GM12878 (cell line): ENCODE data around the gene EPO. TPM values are rescaled to one million over a fixed set of nuclear protein-coding genes. Genes with fewer than 3 reads are reported as not detected.

ENCODE experiments used
- ATAC-seq: fragments of 200-7000 bp; cut with Tn5 transposase; 3 replicates; pipeline ENCODE4 v1.9.1; 2020; ENCODE audit warnings: mild to moderate bottlenecking, moderate library complexity
- BruUV-seq: library from RNA; stranded (reverse); fragments of 400-500 nt; replicated peaks from 2 replicates; lab custom pipeline; 2021; lab: Mats Ljungman, UMichigan
- CTCF ChIA-PET: fragments of 300-600 bp; sonication (Branson Sonifier 250); formaldehyde crosslinking; extraction: SDS; loops from one replicate; lab custom pipeline; 2021; ENCODE audit warnings: inconsistent platforms; lab: Yijun Ruan, JAX
- POLR2A ChIA-PET: fragments of 350-600 bp; formaldehyde crosslinking; extraction: SDS; loops from one replicate; lab custom pipeline; 2021; ENCODE audit warnings: inconsistent platforms; lab: Charles Lee
- RAD21 ChIA-PET: fragments of 300-600 bp; sonication (Branson Sonifier 250); formaldehyde crosslinking; loops from one replicate; lab custom pipeline; 2023; ENCODE audit warnings: antibody characterized with exemption; ENCODE audit not compliant: unreplicated experiment; lab: Charles Lee
- SMC1A ChIA-PET: fragments of 300-600 bp; sonication (Branson Sonifier 250); formaldehyde crosslinking; loops from one replicate; lab custom pipeline; 2023; ENCODE audit not compliant: unreplicated experiment, uncharacterized antibody; lab: Charles Lee
- DNase-seq: peaks from one replicate; pipeline ENCODE4 v3.0.0-alpha.2; 2011; ENCODE audit warnings: low read depth, low spot score
- FAIRE-seq: peaks from 3 replicates; lab custom pipeline; 2011; peaks lifted over from hg19 to GRCh38; lab: Jason Lieb, UNC
- H2AFZ ChIP-seq: 2 replicates; pipeline ENCODE4 v1.6.0; 2011; ENCODE audit warnings: low read depth, low read length, control low read depth; ENCODE audit not compliant: control insufficient read depth
- H3K27ac ChIP-seq: 2 replicates; pipeline ENCODE4 v1.5.1; 2011; ENCODE audit warnings: control low read depth; ENCODE audit not compliant: control insufficient read depth, insufficient read depth
- H3K27me3 ChIP-seq, 2 experiments: replicated peaks in 1 of 2; 2 replicates each; pipeline versions ENCODE4 v1.6.0 to v1.6.1; 2011; ENCODE audit warnings: low read length in 1 of 2; ENCODE audit not compliant: control insufficient read depth in 2 of 2, insufficient read depth in 2 of 2
- H3K36me3 ChIP-seq, 2 experiments: 2 replicates each; pipeline ENCODE4 v1.5.1; 2011; ENCODE audit warnings: low read length in 1 of 2; ENCODE audit not compliant: control insufficient read depth in 2 of 2, insufficient read depth in 2 of 2
- H3K4me1 ChIP-seq: 2 replicates; pipeline ENCODE4 v1.6.1; 2011; ENCODE audit warnings: mild to moderate bottlenecking, low read length, moderate library complexity, mixed read lengths; ENCODE audit not compliant: control insufficient read depth, insufficient read depth
- H3K4me2 ChIP-seq: 2 replicates; pipeline ENCODE4 v1.6.0; 2011; ENCODE audit warnings: control low read depth; ENCODE audit not compliant: control insufficient read depth, insufficient read depth
- H3K4me3 ChIP-seq: fragments of 200-600 bp; sonication (generic); 2 replicates; pipeline ENCODE4 v1.5.1; 2016
- H3K79me2 ChIP-seq: 2 replicates; pipeline ENCODE4 v1.6.0; 2011; ENCODE audit warnings: low read length; ENCODE audit not compliant: control insufficient read depth, insufficient read depth
- H3K9ac ChIP-seq: 2 replicates; pipeline ENCODE4 v1.8.0; 2011; ENCODE audit warnings: low read length, control low read depth, mixed read lengths; ENCODE audit not compliant: control insufficient read depth, insufficient read depth
- H3K9me3 ChIP-seq: replicated peaks from 3 replicates; pipeline ENCODE4 v1.5.1; 2011; ENCODE audit warnings: mild to moderate bottlenecking, low read length; ENCODE audit not compliant: control insufficient read depth, insufficient read depth
- H4K20me1 ChIP-seq: 2 replicates; pipeline ENCODE4 v1.6.0; 2011; ENCODE audit not compliant: control insufficient read depth, insufficient read depth
- NFIC ChIP-seq: IDR thresholded peaks from 2 replicates; pipeline ENCODE4 v1.6.1; 2012; ENCODE audit warnings: low read depth, mild to moderate bottlenecking, inconsistent platforms, low read length, moderate library complexity
- PAX8 ChIP-seq: fragments of 450-650 bp; IDR thresholded peaks from 2 replicates; pipeline ENCODE4 v1.6.1; 2017; ENCODE audit warnings: mild to moderate bottlenecking, moderate library complexity
- SREBF1 ChIP-seq: IDR thresholded peaks from 2 replicates; pipeline ENCODE4 v1.6.1; 2012; ENCODE audit warnings: mild to moderate bottlenecking, low read length
- ZNF217 ChIP-seq: fragments of 450-650 bp; IDR thresholded peaks from 2 replicates; pipeline ENCODE4 v1.6.1; 2017; ENCODE audit warnings: antibody characterized with exemption, mild to moderate bottlenecking
- ZZZ3 ChIP-seq: IDR thresholded peaks from 2 replicates; pipeline ENCODE4 v1.6.1; 2011; ENCODE audit warnings: low read depth; ENCODE audit not compliant: control insufficient read depth, insufficient read length
- WGBS: methylation state at CpG from one replicate; pipeline ENCODE4 v1.1.6; 2016; ENCODE audit warnings: low lambda C conversion rate; ENCODE audit not compliant: insufficient replicate concordance, insufficient coverage; ENCODE audit errors: missing lambda C conversion rate; 5-methylcytosine and 5-hydroxymethylcytosine counted together
- in situ Hi-C: fragments of 300-500 bp; cut with MboI; formaldehyde crosslinking; loops from 9 replicates; pipeline ENCODE4 v1.14.3; 2018; ENCODE audit warnings: mixed read lengths
- intact Hi-C: fragments of 100-400 bp; cut with micrococcal nuclease; formaldehyde crosslinking; loops from one replicate; pipeline ENCODE4 v1.14.2; 2022; ENCODE audit not compliant: unreplicated experiment
- polyA plus RNA-seq, 11 experiments: library from polyadenylated mRNA; depleted of rRNA in 4 of 11; unstranded in 6 of 11; stranded (reverse) in 5 of 11; fragments of >200 nt; fragmentation: Nextera tagmentation in 4 of 11; fragmentation: Illumina TruSeq in 1 of 11; extraction: Ambion mirVana in 4 of 11; extraction: Trizol in 1 of 11; gene quantifications; 1 replicate in 1 of 11; 2 replicates in 10 of 11; pipeline versions ENCODE4 v1.2.1 to v1.2.3, GENCODE V29; 2011 to 2016; ENCODE audit warnings: inconsistent platforms in 2 of 11, missing spikeins in 2 of 11, low read depth in 1 of 11
- total RNA-seq, 4 experiments: library from RNA; depleted of rRNA in 3 of 4; stranded (reverse); fragments of >200 nt in 3 of 4; fragmentation: Illumina TruSeq in 1 of 4; extraction: Trizol in 1 of 4; gene quantifications; 2 replicates each; pipeline versions ENCODE4 v1.2.1 to v1.2.3, GENCODE V29; 2013 to 2021
- TF ChIP-seq, protein P1 (sequence below): fragments of 450-650 bp; IDR thresholded peaks from 2 replicates; pipeline ENCODE4 v1.6.1; 2017; ENCODE audit warnings: mild to moderate bottlenecking, moderate library complexity
- TF ChIP-seq, protein P2 (sequence below), 3 experiments: IDR thresholded peaks in 2 of 3; conservative IDR thresholded peaks in 1 of 3; 2 replicates each; pipeline ENCODE4 v1.5.1; 2011; ENCODE audit warnings: low read depth in 3 of 3, low read length in 3 of 3, mild to moderate bottlenecking in 3 of 3, control low read depth in 2 of 3, moderate library complexity in 2 of 3, inconsistent platforms in 1 of 3, mixed read lengths in 1 of 3; ENCODE audit not compliant: control insufficient read depth in 2 of 3, insufficient read depth in 1 of 3; ENCODE audit errors: extremely low read depth in 1 of 3
- TF ChIP-seq, protein P3 (sequence below): IDR thresholded peaks from 2 replicates; pipeline ENCODE4 v1.6.1; 2011; ENCODE audit warnings: low read depth, low read length, improper control_type of control experiment, borderline replicate concordance

Gene EPO
- total and polyA plus RNA-seq, 10 of the 15 experiments (the other 5 are each of a cell fraction or from before 2014, with no cell fraction given): 0.06 to 0.19 TPM; not detected in 8

DNA sequence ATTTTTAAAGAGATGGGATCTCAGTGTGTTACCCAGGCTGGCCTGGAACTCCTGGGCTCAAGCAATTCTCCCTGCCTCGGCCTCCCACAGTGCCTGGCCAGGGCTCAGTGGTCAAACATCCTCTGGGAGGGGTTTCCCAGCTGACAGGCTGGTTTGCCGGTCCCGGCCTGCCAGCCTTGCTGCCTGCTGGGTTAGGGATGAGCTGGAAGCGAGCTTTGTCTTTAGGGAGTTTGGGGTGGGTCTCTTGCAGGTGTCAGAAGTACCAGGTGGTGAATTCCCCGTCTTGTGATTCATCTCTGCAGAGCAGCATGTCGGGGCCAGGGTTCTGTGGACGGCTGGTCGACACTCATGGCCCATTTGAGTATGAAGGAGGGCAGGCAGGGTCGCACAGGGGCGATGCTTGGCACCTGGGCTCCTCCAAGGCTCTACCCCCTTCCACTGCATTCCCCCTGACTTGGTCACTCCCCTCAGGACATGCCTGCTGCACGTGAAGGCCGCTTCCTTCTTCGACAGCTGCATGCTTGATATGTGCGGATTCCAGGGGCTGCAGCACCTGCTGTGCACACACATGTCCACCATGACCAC, 43.4 kb downstream of the EPO start:
- no peak overlapping the region for H2AFZ ChIP-seq
- no peak overlapping the region for H3K9ac ChIP-seq
- H3K4me1 ChIP-seq: no peaks in the 10 kb centered on the region
- no TSS peak for BruUV-seq
- H3K79me2 ChIP-seq: no peaks in the 10 kb centered on the region
- WGBS: 15% methylated on average over 14 of the region's 14 CpGs
- ChIA-PET CTCF (no interaction called here), SMC1A (no interaction called here), RAD21 (no interaction called here), POLR2A (no interaction called here)
- in situ Hi-C loops: no loop called here
- H3K4me2 ChIP-seq: no peak overlapping the region
- H3K27ac ChIP-seq: no peak overlapping the region
- no peaks in the 10 kb centered on the region for H3K9me3 ChIP-seq
- ATAC-seq (no peak), FAIRE-seq (no peak), DNase-seq (no peak)
- no peaks in the 10 kb centered on the region for H3K36me3 ChIP-seq
- H3K27me3 ChIP-seq: peaks cover 0 to 1% of the 10 kb centered on the region in 2 experiments; a peak in 1 of 4 replicates
- H3K4me3 ChIP-seq: no peak overlapping the region
- H4K20me1 ChIP-seq: no peaks in the 10 kb centered on the region
- no peak for TF ChIP-seq SREBF1
- TF ChIP-seq PAX8: no peak
- TF ChIP-seq NFIC: no peak
- TF ChIP-seq, protein P1, sequence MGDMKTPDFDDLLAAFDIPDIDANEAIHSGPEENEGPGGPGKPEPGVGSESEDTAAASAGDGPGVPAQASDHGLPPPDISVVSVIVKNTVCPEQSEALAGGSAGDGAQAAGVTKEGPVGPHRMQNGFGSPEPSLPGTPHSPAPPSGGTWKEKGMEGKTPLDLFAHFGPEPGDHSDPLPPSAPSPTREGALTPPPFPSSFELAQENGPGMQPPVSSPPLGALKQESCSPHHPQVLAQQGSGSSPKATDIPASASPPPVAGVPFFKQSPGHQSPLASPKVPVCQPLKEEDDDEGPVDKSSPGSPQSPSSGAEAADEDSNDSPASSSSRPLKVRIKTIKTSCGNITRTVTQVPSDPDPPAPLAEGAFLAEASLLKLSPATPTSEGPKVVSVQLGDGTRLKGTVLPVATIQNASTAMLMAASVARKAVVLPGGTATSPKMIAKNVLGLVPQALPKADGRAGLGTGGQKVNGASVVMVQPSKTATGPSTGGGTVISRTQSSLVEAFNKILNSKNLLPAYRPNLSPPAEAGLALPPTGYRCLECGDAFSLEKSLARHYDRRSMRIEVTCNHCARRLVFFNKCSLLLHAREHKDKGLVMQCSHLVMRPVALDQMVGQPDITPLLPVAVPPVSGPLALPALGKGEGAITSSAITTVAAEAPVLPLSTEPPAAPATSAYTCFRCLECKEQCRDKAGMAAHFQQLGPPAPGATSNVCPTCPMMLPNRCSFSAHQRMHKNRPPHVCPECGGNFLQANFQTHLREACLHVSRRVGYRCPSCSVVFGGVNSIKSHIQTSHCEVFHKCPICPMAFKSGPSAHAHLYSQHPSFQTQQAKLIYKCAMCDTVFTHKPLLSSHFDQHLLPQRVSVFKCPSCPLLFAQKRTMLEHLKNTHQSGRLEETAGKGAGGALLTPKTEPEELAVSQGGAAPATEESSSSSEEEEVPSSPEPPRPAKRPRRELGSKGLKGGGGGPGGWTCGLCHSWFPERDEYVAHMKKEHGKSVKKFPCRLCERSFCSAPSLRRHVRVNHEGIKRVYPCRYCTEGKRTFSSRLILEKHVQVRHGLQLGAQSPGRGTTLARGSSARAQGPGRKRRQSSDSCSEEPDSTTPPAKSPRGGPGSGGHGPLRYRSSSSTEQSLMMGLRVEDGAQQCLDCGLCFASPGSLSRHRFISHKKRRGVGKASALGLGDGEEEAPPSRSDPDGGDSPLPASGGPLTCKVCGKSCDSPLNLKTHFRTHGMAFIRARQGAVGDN: no peak
- TF ChIP-seq, protein P2, sequence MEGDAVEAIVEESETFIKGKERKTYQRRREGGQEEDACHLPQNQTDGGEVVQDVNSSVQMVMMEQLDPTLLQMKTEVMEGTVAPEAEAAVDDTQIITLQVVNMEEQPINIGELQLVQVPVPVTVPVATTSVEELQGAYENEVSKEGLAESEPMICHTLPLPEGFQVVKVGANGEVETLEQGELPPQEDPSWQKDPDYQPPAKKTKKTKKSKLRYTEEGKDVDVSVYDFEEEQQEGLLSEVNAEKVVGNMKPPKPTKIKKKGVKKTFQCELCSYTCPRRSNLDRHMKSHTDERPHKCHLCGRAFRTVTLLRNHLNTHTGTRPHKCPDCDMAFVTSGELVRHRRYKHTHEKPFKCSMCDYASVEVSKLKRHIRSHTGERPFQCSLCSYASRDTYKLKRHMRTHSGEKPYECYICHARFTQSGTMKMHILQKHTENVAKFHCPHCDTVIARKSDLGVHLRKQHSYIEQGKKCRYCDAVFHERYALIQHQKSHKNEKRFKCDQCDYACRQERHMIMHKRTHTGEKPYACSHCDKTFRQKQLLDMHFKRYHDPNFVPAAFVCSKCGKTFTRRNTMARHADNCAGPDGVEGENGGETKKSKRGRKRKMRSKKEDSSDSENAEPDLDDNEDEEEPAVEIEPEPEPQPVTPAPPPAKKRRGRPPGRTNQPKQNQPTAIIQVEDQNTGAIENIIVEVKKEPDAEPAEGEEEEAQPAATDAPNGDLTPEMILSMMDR (IDR thresholded peaks at IDR 0.05 in 2 of 3, conservative IDR thresholded peaks at IDR 0.05 in 1 of 3; ENCODE audit: control insufficient read depth in 2 of 3, extremely low read depth in 1 of 3, insufficient read depth in 1 of 3, low read depth in 3 of 3, low read length in 3 of 3): no peak
- no peak for TF ChIP-seq ZZZ3
- TF ChIP-seq, protein P3, sequence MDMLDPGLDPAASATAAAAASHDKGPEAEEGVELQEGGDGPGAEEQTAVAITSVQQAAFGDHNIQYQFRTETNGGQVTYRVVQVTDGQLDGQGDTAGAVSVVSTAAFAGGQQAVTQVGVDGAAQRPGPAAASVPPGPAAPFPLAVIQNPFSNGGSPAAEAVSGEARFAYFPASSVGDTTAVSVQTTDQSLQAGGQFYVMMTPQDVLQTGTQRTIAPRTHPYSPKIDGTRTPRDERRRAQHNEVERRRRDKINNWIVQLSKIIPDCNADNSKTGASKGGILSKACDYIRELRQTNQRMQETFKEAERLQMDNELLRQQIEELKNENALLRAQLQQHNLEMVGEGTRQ: no peak
- TF ChIP-seq ZNF217: no peak
- intact Hi-C loops: no loop called here
